HG03060 (cell line): ENCODE data around the gene RNF166.

Source experiments
- ATAC-seq: cut with Tn5 transposase; IDR thresholded peaks from one replicate; pipeline ENCODE4 v1.9.1; 2021; ENCODE audit warnings: low read depth, moderate number of reproducible peaks; ENCODE audit not compliant: unreplicated experiment

RNF166 gene

GRCh38 chr16:88739139-88739976 lies 33.1 kb upstream of the RNF166 start:
- ATAC-seq = no peak

GRCh38 chr16:88738151-88739084 lies 32.2 kb upstream of the RNF166 start:
- ATAC-seq = no peak

DNA sequence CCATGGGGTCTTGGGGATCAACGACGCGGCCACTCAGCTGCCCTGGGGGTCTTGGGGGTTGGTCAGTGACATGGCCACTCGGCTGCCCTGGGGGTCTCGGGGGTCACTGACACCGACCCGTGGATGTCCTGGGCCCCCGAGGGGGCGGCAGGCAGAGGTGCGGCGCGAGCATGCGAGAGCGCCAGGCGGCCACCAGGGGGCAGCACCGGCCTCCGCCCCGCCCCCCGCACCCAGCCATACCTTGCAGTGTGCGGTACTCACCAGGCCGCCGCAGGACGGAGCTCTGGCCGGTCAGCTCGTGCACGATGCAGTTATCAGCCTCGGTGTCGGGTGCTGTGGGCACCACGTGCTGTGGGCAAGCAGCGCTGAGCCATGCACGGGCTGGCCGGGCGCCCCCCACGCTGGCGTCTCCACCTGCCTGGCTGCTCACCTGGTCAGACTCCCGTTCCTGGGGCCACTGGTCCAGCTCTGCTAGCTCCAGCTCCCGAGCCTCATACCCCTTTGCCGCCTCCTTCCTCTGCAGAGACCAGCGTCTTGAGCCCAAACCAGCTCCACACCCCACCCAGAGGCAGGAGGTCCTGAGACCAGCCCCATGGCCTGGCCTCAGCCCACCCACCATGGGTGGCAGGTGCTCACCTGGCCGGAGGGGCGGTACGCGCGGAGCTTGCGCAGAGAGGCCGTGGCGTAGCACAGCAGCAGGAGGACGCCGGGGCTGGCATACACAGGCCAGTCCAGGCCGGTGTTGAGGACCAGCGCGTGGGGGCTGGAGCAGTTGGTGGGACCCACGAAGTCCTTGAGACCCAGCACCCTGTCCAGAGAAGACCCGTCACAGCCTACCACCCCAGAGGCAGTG lies 31.3 kb upstream of the RNF166 start:
- no peak for ATAC-seq

DNA sequence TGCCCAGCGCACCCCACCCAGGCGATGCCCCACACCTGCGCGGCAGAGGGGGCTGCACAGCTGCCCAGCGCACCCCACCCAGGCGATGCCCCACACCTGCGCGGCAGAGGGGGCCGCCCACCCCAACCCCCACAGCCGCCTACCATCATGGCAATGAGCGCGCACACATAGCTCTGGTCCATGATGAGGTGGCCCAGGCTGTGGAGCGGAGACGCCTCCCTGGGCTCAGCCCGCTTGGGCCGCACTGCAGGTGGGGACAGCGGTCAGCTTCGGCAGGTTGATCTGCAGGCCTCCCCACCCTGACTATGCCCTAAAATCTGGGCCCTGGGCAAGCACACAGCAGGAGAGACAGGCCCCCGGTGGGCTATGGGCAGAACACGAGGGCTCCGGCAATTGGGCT lies 30.3 kb upstream of the RNF166 start:
- no peak for ATAC-seq

GRCh38 chr16:88736088-88736487 lies 29.9 kb upstream of the RNF166 start:
- no peak for ATAC-seq

GRCh38 chr16:88735616-88736015 lies 29.4 kb upstream of the RNF166 start:
- no peak for ATAC-seq

DNA sequence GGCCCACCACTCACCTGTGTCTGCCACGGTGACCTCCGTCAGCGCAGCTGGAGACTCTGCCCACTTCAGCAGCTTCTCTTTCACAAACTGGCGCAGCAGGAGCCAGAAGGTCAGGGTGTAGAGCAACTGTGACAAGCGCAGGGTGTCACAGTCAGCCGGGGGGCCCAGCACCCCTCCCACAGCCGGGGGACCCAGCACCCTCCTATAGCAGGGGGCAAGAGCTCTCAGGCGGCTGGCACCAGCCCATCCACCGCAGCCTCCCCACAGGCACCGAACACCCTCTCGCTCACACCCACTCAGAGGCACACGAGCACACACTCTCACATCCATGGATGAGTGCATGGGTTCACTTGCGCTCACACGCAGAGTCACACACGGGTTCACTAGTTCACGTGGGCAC lies 28.9 kb upstream of the RNF166 start:
- ATAC-seq = no peak

GRCh38 chr16:88734361-88734728 lies 28.1 kb upstream of the RNF166 start:
- no peak for ATAC-seq

DNA sequence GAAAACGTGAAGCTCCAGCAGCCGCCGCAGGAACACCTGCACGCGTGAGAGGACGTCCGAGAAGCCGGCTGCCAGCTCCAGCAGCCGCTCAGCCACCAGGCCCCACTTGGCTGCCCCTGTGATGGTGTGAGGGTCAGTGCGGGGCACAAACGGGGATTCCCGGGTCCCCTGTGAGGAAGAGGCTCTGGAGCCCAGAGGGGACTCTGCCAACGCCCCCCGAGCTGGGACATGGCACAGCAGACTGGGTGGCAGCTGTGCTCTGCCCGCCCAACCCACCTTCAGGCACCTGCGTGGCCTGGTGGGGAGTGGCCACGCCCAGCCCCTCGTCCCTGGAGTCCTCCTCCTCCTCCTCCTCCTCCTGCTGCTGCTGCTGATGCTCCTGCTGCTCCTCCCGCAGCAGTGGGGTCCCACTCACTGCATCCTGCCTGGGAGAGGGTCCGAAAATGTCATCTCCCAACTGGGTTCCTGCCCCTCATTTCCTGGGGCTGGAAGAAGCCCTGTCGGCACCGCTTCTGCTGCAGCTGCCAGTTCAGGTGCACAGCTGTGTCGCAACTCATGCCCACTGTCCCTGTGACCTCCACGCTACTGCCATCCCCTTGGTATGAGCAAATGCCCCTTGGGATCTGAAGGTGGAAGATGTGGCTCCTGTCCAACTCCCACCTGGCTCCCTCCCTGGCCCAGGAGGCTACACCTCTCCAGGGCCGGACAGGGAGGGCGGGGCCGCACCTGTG lies 27.6 kb upstream of the RNF166 start:
- no peak for ATAC-seq

DNA sequence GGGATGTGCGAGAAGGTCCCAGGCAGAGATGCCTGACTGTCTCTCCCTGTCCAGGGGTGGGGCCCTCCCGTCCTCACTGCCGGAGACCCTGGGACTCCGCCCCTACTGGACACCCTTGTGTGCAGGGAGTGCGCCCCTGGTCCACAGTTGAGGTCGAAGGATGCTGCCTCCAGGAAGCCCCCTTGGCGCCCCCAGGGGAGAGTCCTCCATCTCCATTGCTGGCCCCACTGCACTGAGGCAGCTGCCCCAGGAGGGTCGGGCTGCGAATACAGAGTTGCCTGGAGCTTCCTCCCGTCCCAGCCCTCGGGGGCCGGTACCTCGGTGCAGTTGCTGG lies 26.7 kb upstream of the RNF166 start:
- no peak for ATAC-seq

DNA sequence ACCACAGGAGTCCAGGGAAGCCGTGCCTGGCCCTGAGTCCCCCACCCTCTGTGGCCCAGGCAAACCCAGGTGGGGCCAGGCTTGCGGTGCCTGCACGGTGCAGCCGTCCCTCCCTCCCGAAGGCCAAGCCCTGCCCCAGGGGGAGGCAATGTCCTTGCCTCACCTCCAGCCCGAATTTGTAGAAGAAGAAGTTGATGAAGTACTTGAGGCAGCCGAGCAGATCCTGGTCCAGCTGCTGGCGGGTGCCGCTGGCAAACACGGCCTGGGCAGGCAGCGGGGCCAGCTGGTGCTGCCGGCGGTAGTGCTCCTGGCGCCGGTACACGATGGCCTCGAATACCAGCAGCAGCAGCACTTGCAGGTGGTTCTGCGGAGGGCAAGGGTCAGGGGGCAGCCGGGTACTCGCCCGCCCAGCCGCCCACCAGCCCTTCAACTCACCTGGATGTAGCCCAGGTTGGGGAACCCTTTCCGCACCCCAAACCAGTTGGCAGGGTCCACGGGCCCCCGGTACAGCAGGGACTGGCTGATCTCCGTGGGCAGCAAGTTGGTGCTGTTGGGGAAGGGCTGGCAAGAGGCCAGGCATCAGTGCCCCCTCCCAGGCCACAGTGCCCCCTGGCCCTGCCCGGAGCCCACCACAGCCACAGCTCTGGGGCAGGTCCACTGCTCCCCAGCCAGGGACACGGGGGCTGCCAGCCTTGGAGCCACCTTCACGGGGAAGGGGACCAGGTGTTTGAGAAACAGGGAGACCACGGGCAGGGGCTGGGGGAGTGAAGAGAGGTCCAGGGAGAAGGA lies 26.2 kb upstream of the RNF166 start:
- no peak for ATAC-seq

DNA sequence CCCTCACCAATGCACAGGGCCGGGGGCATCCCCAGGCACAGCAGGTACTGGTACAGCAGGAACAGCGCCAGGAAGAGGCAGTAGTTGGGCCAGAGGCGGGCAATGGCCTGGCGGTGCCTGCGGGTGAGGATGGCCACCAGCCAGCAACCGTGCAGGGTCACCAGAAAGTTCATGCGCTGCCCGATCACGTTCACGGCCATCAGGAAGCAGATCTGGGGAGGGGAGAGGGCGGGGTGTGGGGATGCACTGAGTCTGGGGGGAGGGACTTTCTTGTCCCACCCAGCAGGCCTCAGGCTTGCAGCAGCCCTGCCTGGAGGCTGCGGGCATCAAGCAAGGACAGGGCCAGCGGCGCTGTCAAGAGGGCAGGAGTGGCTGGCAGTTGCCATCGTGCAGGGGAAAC lies 25.5 kb upstream of the RNF166 start:
- ATAC-seq = no peak

DNA sequence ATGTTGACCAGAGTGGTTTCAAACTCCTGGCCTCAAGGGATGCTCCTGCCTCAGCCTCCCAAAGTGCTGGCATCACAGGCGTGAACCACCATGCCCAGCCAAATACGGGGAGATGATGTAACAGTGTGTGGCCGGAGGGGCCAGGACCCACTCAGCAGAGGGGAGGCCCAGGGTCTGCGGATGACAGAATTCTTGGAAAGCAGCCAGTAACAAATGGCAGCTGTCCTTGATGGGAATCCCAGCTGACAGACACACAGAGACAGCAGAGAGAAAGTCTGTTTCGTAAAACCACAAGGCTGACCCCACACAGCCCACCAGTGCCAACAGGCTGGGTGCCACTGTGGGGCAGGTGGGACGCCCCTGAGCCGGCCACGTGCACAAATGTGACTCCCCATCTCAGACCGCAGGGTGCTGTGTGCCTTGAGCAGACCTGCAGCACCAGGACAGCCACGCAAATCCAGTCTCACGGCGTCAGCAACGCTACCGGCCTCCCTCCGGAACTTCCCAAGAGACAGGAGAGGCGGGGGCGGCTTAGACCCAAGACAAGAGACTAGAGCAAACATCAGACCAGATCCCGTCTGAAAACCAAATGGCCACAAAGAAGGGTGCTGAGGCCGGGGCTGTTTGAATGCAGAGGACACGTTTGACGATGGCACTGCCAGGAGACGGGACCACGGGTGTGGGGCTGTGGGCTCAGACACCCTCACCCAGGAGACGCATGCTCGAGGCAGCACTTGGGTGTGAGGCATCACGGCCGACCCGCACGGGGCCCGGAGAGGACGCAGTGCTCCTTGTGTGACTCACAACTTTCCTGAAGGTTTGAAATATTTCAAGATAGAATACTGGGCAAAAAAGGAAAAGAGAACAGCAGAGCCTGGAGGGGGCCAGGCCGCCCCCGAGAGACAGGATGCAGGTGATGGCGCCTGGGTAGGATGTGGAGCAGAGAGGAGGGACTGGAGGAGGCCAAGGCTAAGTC lies 24.7 kb upstream of the RNF166 start:
- no peak for ATAC-seq

DNA sequence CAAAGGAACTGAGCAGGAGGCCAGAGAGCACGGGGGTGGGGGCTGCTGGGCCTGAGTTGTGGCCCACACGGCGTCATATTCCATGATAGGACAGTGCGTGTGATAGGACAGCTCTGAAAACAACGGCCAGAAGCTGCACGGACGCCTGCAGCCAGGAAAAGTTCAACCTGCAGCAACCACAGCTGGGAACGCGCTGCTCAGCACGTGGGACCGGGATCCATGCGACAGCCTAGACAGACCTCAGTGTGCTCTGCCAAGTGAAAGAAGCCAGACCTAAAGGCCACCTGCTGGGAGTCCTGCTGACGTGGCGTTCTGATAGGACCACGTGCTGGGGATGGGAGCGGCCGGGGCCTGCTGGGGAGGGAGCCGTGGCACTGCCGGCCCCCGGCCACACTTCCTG lies 21.7 kb upstream of the RNF166 start:
- ATAC-seq = no peak

GRCh38 chr16:88726981-88727380 lies 20.8 kb upstream of the RNF166 start:
- ATAC-seq = no peak

- no peak for ATAC-seq
These were observed 20.2 kb upstream of the RNF166 start for GRCh38 chr16:88726408-88726749.

- no peak for ATAC-seq
These were observed 19.6 kb upstream of the RNF166 start for GRCh38 chr16:88725609-88726407.
